H1 (cell line): ENCODE measurements around the gene AP2B1. TPM values are rescaled to one million over a fixed set of nuclear protein-coding genes. Genes with fewer than 3 reads are reported as not detected.

ENCODE experiments used
- CTCF ChIA-PET: fragments of 300-600 bp; sonication (Branson Sonifier 250); formaldehyde crosslinking; loops from one replicate; lab custom pipeline; 2021; ENCODE audit not compliant: partially characterized antibody; lab: Charles Lee
- POLR2A ChIA-PET: fragments of 300-600 bp; sonication (Branson Sonifier 250); formaldehyde crosslinking; loops from one replicate; lab custom pipeline; 2021; ENCODE audit warnings: inconsistent platforms; ENCODE audit not compliant: partially characterized antibody; lab: Charles Lee
- DNase-seq, 2 experiments: peaks; one replicate each; pipeline versions ENCODE4 v3.0.0 to v3.0.0-alpha.2; 2010 to 2022; ENCODE audit warnings: low spot score in 2 of 2, low read depth in 1 of 2, mixed read lengths in 1 of 2
- FAIRE-seq: peaks from 2 replicates; lab custom pipeline; 2011; peaks lifted over from hg19 to GRCh38; lab: Jason Lieb, UNC
- H2AFZ ChIP-seq: 2 replicates; pipeline ENCODE4 v1.8.1; 2012; ENCODE audit warnings: low read length, inconsistent platforms
- H2AK5ac ChIP-seq: 2 replicates; pipeline ENCODE4 v1.6.1; 2013; ENCODE audit warnings: low read depth, low read length
- H2BK120ac ChIP-seq: replicated peaks from 2 replicates; pipeline ENCODE3; 2013; ENCODE audit warnings: low read depth, low read length, inconsistent platforms
- H2BK12ac ChIP-seq: 2 replicates; pipeline ENCODE4 v1.6.1; 2013; ENCODE audit warnings: low read depth, low read length
- H2BK15ac ChIP-seq: 2 replicates; pipeline ENCODE4 v1.6.1; 2013; ENCODE audit warnings: low read length
- H2BK20ac ChIP-seq: 2 replicates; pipeline ENCODE4 v1.6.1; 2013; ENCODE audit warnings: low read length
- H2BK5ac ChIP-seq: 2 replicates; pipeline ENCODE4 v1.6.1; 2013; ENCODE audit warnings: low read depth, low read length
- H3K14ac ChIP-seq: 2 replicates; pipeline ENCODE4 v1.6.1; 2013; ENCODE audit warnings: inconsistent platforms; ENCODE audit not compliant: insufficient read length
- H3K18ac ChIP-seq: 2 replicates; pipeline ENCODE4 v1.6.1; 2013; ENCODE audit warnings: low read length; ENCODE audit errors: extremely low read depth
- H3K23ac ChIP-seq: 2 replicates; pipeline ENCODE4 v1.6.1; 2013; ENCODE audit warnings: inconsistent platforms; ENCODE audit not compliant: insufficient read length
- H3K23me2 ChIP-seq: 2 replicates; pipeline ENCODE4 v1.6.1; 2013; ENCODE audit warnings: low read depth, low read length
- H3K27ac ChIP-seq: 2 replicates; pipeline ENCODE4 v1.6.1; 2011; ENCODE audit warnings: low read depth, low read length, inconsistent platforms
- H3K27me3 ChIP-seq, 4 experiments: replicated peaks in 1 of 4; 1 replicate in 1 of 4; 2 replicates in 3 of 4; pipeline versions ENCODE4 v1.6.1 to v1.8.1; 2011 to 2013; ENCODE audit warnings: low read length in 3 of 4, mild to moderate bottlenecking in 3 of 4, inconsistent platforms in 2 of 4, mixed read lengths in 2 of 4, moderate library complexity in 1 of 4; ENCODE audit not compliant: control insufficient read depth in 3 of 4, insufficient read depth in 3 of 4; ENCODE audit errors: extremely low read depth in 1 of 4
- H3K36me3 ChIP-seq, 4 experiments: 2 replicates each; pipeline versions ENCODE4 v1.6.1 to v1.8.1; 2011 to 2013; ENCODE audit warnings: mild to moderate bottlenecking in 4 of 4, low read length in 3 of 4, moderate library complexity in 2 of 4, control low read depth in 1 of 4, inconsistent platforms in 1 of 4; ENCODE audit not compliant: insufficient read depth in 4 of 4, control insufficient read depth in 2 of 4
- H3K4ac ChIP-seq: replicated peaks from 2 replicates; pipeline ENCODE3; 2013; ENCODE audit warnings: low read length, low read depth, mixed read lengths, inconsistent platforms; ENCODE audit not compliant: insufficient read length
- H3K4me1 ChIP-seq, 4 experiments: replicated peaks in 1 of 4; 1 replicate in 1 of 4; 2 replicates in 3 of 4; pipeline versions ENCODE4 v1.6.1 to v1.8.1; 2011 to 2013; ENCODE audit warnings: low read length in 3 of 4, inconsistent platforms in 2 of 4, mixed read lengths in 1 of 4; ENCODE audit not compliant: insufficient read depth in 4 of 4, control insufficient read depth in 3 of 4
- H3K4me2 ChIP-seq, 2 experiments: 2 replicates each; pipeline versions ENCODE4 v1.6.1 to v1.8.1; 2011 to 2013; ENCODE audit warnings: low read depth in 2 of 2, low read length in 2 of 2, control low read depth in 1 of 2, inconsistent platforms in 1 of 2, mild to moderate bottlenecking in 1 of 2; ENCODE audit not compliant: insufficient read depth in 1 of 2
- H3K4me3 ChIP-seq, 4 experiments: fragments of 200-600, 300-600 bp in 1 of 4; sonication (generic), shearing (Covaris generic), sonication (Bioruptor Twin) in 1 of 4; 2 replicates each; pipeline versions ENCODE4 v1.5.1 to v1.8.1; 2011 to 2016; ENCODE audit warnings: low read length in 4 of 4, low read depth in 3 of 4, control low read depth in 2 of 4, inconsistent platforms in 2 of 4, mild to moderate bottlenecking in 2 of 4, mixed read lengths in 1 of 4, moderate library complexity in 1 of 4; ENCODE audit not compliant: insufficient read depth in 2 of 4; ENCODE audit errors: extremely low read depth in 1 of 4
- H3K56ac ChIP-seq: replicated peaks from 2 replicates; pipeline ENCODE3; 2013; ENCODE audit warnings: low read depth, mild to moderate bottlenecking, mixed read lengths, low read length, inconsistent platforms; ENCODE audit not compliant: insufficient read length
- H3K79me1 ChIP-seq: 2 replicates; pipeline ENCODE4 v1.6.1; 2013; ENCODE audit warnings: low read depth, low read length, control low read depth
- H3K79me2 ChIP-seq, 2 experiments: 2 replicates each; pipeline versions ENCODE4 v1.6.1 to v1.8.1; 2012 to 2013; ENCODE audit warnings: low read length in 2 of 2, mild to moderate bottlenecking in 2 of 2, inconsistent platforms in 1 of 2; ENCODE audit not compliant: insufficient read depth in 2 of 2, control insufficient read depth in 1 of 2
- H3K9ac ChIP-seq, 4 experiments: replicated peaks in 1 of 4; 1 replicate in 1 of 4; 2 replicates in 3 of 4; pipeline versions ENCODE4 v1.6.1 to v1.8.1; 2011 to 2013; ENCODE audit warnings: low read depth in 3 of 4, low read length in 3 of 4, control low read depth in 2 of 4, mild to moderate bottlenecking in 2 of 4, moderate library complexity in 2 of 4, inconsistent platforms in 1 of 4; ENCODE audit errors: extremely low read depth in 1 of 4
- H3K9me3 ChIP-seq, 2 experiments: 2 replicates each; pipeline versions ENCODE4 v1.6.1 to v1.8.1; 2012 to 2013; ENCODE audit warnings: mild to moderate bottlenecking in 2 of 2, moderate library complexity in 2 of 2, control low read depth in 1 of 2, inconsistent platforms in 1 of 2, low read depth in 1 of 2, low read length in 1 of 2, mixed read lengths in 1 of 2; ENCODE audit not compliant: insufficient read depth in 2 of 2
- H4K20me1 ChIP-seq, 2 experiments: replicated peaks in 1 of 2; 2 replicates each; pipeline versions ENCODE3 to v1.8.1; 2011 to 2013; ENCODE audit warnings: inconsistent platforms in 2 of 2, low read length in 2 of 2, mild to moderate bottlenecking in 1 of 2; ENCODE audit not compliant: insufficient read depth in 2 of 2, control insufficient read depth in 1 of 2
- H4K5ac ChIP-seq: 2 replicates; pipeline ENCODE4 v1.6.1; 2013; ENCODE audit warnings: low read length, low read depth, mixed read lengths, inconsistent platforms; ENCODE audit not compliant: insufficient read length
- H4K8ac ChIP-seq: 2 replicates; pipeline ENCODE4 v1.8.0; 2013; ENCODE audit warnings: mild to moderate bottlenecking, moderate library complexity, low read length, inconsistent platforms; ENCODE audit not compliant: insufficient read depth; ENCODE audit errors: extremely low read depth
- H4K91ac ChIP-seq: replicated peaks from 2 replicates; pipeline ENCODE3; 2013; ENCODE audit warnings: low read length, mixed read lengths, inconsistent platforms; ENCODE audit not compliant: insufficient read length
- WGBS, 2 experiments: shearing (Covaris generic) in 1 of 2; methylation state at CpG; one replicate each; pipeline versions ENCODE4 v1.1.6 to v1.1.7; 2013 to 2015; ENCODE audit warnings: low lambda C conversion rate in 2 of 2, mixed read lengths in 2 of 2, inconsistent platforms in 1 of 2, low coverage in 1 of 2, missing lambda C conversion rate in 1 of 2; ENCODE audit not compliant: insufficient replicate concordance in 2 of 2, insufficient coverage in 1 of 2, insufficient read length in 1 of 2; ENCODE audit errors: extremely low coverage in 1 of 2, missing lambda C conversion rate in 1 of 2; 5-methylcytosine and 5-hydroxymethylcytosine counted together
- polyA plus RNA-seq, 7 experiments: library from polyadenylated mRNA; depleted of rRNA in 3 of 7; stranded (reverse) in 5 of 7; unstranded in 2 of 7; fragments of >200 nt in 5 of 7; fragments of 200-250 nt in 2 of 7; gene quantifications; 1 replicate in 5 of 7; 2 replicates in 1 of 7; 4 replicates in 1 of 7; pipeline versions ENCODE4 v1.2.1 to v1.2.3, GENCODE V29; 2011 to 2013; ENCODE audit warnings: missing spikeins in 2 of 7, mixed read lengths in 2 of 7
- total RNA-seq: library from RNA; stranded (reverse); fragmentation: NEBNext Ultra II Directional; extraction: Animal tissue kit (Norgen Biotek cat#: 25700); gene quantifications from 2 replicates; pipeline ENCODE4 v1.2.1, GENCODE V29; 2021

Gene AP2B1
- total and polyA plus RNA-seq, 2 of the 8 experiments (the other 6 are each of a cell fraction or from before 2014, with no cell fraction given): 95.5 to 199 TPM

DNA sequence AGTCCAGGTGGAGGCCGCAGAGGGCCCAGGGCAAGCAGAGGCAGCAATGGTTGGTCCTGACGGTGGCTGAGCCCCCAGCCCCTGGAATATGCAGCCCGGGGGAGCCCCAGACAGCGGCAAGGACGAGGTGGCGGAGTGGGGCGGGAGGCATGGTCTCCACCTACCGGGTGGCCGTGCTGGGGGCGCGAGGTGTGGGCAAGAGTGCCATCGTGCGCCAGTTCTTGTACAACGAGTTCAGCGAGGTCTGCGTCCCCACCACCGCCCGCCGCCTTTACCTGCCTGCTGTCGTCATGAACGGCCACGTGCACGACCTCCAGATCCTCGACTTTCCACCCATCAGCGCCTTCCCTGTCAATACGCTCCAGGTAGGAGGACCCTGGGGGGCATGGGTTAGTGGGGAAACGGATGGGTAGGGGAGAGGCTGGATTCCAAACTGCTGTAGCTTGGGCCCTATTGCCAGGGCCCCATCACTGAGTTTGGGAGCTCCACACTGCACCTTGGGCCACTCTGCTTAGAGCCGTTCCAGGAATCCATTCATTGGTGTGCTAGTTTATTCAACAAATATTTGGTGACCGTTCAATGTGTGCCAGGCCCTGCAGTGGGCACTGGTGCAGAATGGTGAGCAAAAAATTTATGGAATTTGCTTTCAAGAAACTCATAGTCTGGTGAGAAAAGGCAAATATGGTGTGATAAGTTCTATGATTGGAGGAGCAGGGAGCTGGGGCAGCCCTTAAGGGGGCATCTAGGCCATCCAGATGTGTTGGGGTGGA, 148.1 kb downstream of the AP2B1 start:
- no peak overlapping the region for H2AFZ ChIP-seq
- no peak overlapping the region for H2AK5ac ChIP-seq
- no peak overlapping the region for H4K5ac ChIP-seq
- no peak overlapping the region for H3K18ac ChIP-seq
- POLR2A ChIA-PET: no interaction called here
- H3K56ac ChIP-seq: no peak overlapping the region
- FAIRE-seq (no peak), DNase-seq (no peak)
- no peak overlapping the region for H2BK20ac ChIP-seq
- no peak overlapping the region for H3K4ac ChIP-seq
- peaks cover 9% of the 10 kb centered on the region; the same call in 1 of the 2 replicates for H3K23me2 ChIP-seq
- no peaks in the 10 kb centered on the region for H3K79me2 ChIP-seq
- H4K8ac ChIP-seq: no peak overlapping the region
- peaks cover 4 to 24% (median 16%) of the 10 kb centered on the region in 4 experiments for H3K27me3 ChIP-seq
- H3K79me1 ChIP-seq: peaks cover 2% of the 10 kb centered on the region
- H3K4me1 ChIP-seq: peaks cover 0 to 16% (median 7%) of the 10 kb centered on the region in 4 experiments; a peak in 5 of 7 replicates
- H3K14ac ChIP-seq: no peak overlapping the region
- no peak overlapping the region for H2BK15ac ChIP-seq
- H4K20me1 ChIP-seq: peaks cover 5 to 19% of the 10 kb centered on the region in 2 experiments
- peaks cover 1 to 2% of the 10 kb centered on the region in 2 experiments; a peak in 2 of 4 replicates for H3K9me3 ChIP-seq
- H3K23ac ChIP-seq: no peak overlapping the region
- H3K4me2 ChIP-seq: no peak overlapping the region
- no peaks in the 10 kb centered on the region for H3K36me3 ChIP-seq
- H2BK5ac ChIP-seq: no peak overlapping the region
- CTCF ChIA-PET: interaction anchor here (0.7 to 9.8 kb wide), 4 partner anchors 12 to 122 kb away, joined by 3 to 45 read pairs (median 6); no protein-coding TSS in a partner anchor
- no peak overlapping the region for H3K27ac ChIP-seq
- H3K9ac ChIP-seq: no peak overlapping the region
- H2BK12ac ChIP-seq: no peak overlapping the region
- H3K4me3 ChIP-seq: no peak overlapping the region
- H2BK120ac ChIP-seq: no peak overlapping the region
- 93% methylated on average over 29 of the region's 29 CpGs; no CpG with 5 or more reads in 1 of the 2 experiments for WGBS, 2 experiments
- H4K91ac ChIP-seq: no peak overlapping the region
